ENCODE data around the gene RGS2.

DNA sequence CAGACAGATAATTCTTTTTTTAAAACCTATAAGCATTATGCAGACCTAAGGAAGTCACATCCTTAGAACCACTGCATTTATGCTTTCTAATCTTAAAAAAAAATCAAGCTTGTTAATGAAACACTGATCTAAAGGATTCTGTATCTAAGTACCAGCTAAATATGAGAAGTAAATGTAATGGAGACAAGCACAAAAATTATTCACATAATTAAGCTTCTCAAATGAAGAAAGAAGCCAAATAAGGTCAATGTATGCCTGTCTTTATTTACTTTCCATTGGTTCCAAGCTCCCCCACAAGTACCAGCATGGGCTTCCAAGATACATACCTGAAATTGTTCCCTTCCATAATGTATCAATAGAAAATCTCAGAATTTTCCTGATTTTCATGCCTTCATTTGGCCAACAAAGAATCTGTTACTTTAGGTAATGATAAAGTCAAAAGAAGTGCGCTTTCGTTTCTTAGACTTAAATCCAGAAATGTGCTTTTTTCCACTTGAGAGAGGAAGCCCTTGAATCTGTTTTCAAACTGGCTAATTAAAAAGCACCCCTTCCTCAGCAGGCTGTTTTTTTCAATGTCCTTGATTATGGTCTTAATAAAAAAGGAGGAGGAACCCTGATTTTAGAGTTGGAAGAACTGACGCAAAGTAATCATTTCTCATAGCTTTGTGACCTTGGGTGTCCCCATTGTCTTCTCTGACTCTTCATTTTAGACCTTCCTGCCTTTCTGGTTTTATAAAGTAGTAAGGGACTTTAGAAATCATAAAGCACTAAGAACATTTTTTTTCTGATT lies 3.8 kb downstream of the RGS2 start:
- TF ChIP-seq, protein P1, sequence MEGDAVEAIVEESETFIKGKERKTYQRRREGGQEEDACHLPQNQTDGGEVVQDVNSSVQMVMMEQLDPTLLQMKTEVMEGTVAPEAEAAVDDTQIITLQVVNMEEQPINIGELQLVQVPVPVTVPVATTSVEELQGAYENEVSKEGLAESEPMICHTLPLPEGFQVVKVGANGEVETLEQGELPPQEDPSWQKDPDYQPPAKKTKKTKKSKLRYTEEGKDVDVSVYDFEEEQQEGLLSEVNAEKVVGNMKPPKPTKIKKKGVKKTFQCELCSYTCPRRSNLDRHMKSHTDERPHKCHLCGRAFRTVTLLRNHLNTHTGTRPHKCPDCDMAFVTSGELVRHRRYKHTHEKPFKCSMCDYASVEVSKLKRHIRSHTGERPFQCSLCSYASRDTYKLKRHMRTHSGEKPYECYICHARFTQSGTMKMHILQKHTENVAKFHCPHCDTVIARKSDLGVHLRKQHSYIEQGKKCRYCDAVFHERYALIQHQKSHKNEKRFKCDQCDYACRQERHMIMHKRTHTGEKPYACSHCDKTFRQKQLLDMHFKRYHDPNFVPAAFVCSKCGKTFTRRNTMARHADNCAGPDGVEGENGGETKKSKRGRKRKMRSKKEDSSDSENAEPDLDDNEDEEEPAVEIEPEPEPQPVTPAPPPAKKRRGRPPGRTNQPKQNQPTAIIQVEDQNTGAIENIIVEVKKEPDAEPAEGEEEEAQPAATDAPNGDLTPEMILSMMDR (IDR thresholded peaks at IDR 0.05): no peak
- no peak for TF ChIP-seq POLR2A (IDR thresholded peaks at IDR 0.05)

All from thyroid gland (tissue), 4 donors.